HG03135 (cell line): ENCODE measurements around the gene CDH18.

ENCODE experiments used
- ATAC-seq: cut with Tn5 transposase; IDR thresholded peaks from one replicate; pipeline ENCODE4 v1.9.1; 2021; ENCODE audit warnings: mild to moderate bottlenecking, moderate library complexity; ENCODE audit not compliant: unreplicated experiment

The CDH18 gene

GRCh38 chr5:19751326-19751725, 236.7 kb downstream of the CDH18 start:
- no peak for ATAC-seq

GRCh38 chr5:19745247-19745646, 242.8 kb downstream of the CDH18 start:
- ATAC-seq: no peak

- ATAC-seq: no peak
These were observed 248.3 kb downstream of the CDH18 start for GRCh38 chr5:19739671-19740070.

- no peak for ATAC-seq
These were observed 253.2 kb downstream of the CDH18 start for GRCh38 chr5:19734776-19735175.

- ATAC-seq: no peak
These were observed 254.1 kb downstream of the CDH18 start for GRCh38 chr5:19733612-19734495.

- no peak for ATAC-seq
These were observed 259.4 kb downstream of the CDH18 start for GRCh38 chr5:19728571-19728970.

- no peak for ATAC-seq
These were observed 268.9 kb downstream of the CDH18 start for GRCh38 chr5:19719109-19719508.

GRCh38 chr5:19713740-19714139, 274.3 kb downstream of the CDH18 start:
- ATAC-seq: no peak

GRCh38 chr5:19709403-19709802, 278.6 kb downstream of the CDH18 start:
- no peak for ATAC-seq

GRCh38 chr5:19706776-19707175, 281.2 kb downstream of the CDH18 start:
- ATAC-seq: no peak

GRCh38 chr5:19701731-19702130, 286.3 kb downstream of the CDH18 start:
- ATAC-seq: no peak

GRCh38 chr5:19694949-19695611, 292.9 kb downstream of the CDH18 start:
- ATAC-seq: no peak

- no peak for ATAC-seq
These were observed 297.0 kb downstream of the CDH18 start for GRCh38 chr5:19690978-19691377.

- no peak for ATAC-seq
These were observed 302.5 kb downstream of the CDH18 start for GRCh38 chr5:19685473-19685872.

GRCh38 chr5:19676895-19677294, 311.1 kb downstream of the CDH18 start:
- ATAC-seq: no peak

GRCh38 chr5:19660679-19661078, 327.3 kb downstream of the CDH18 start:
- ATAC-seq: no peak

GRCh38 chr5:19655627-19656026, 332.4 kb downstream of the CDH18 start:
- no peak for ATAC-seq

GRCh38 chr5:19638461-19638860, 349.5 kb downstream of the CDH18 start:
- no peak for ATAC-seq

GRCh38 chr5:19630876-19631275, 357.1 kb downstream of the CDH18 start:
- no peak for ATAC-seq

GRCh38 chr5:19626211-19626610, 361.8 kb downstream of the CDH18 start:
- no peak for ATAC-seq

GRCh38 chr5:19625562-19625961, 362.4 kb downstream of the CDH18 start:
- no peak for ATAC-seq

GRCh38 chr5:19619571-19619970, 368.4 kb downstream of the CDH18 start:
- no peak for ATAC-seq
